K562 (cell line): ENCODE results near the gene PTGR3. TPM values are rescaled to one million over a fixed set of nuclear protein-coding genes. Genes with fewer than 3 reads are reported as not detected.

Source experiments
- ATAC-seq: fragments of 200-7000 bp; cut with Tn5 transposase; 3 replicates; pipeline ENCODE4 v1.9.1; 2020; ENCODE audit warnings: moderate library complexity
- BruUV-seq: library from RNA; stranded (reverse); fragments of 400-500 nt; replicated peaks from 2 replicates; lab custom pipeline; 2021; lab: Mats Ljungman, UMichigan
- CTCF ChIA-PET: fragments of 300-600 bp; formaldehyde crosslinking; extraction: SDS; loops from one replicate; lab custom pipeline; 2021; ENCODE audit warnings: low intra/inter-chr PET ratio; lab: Yijun Ruan, JAX
- POLR2A ChIA-PET: fragments of 300-600, 350-650 bp; sonication (Branson Sonifier 250); formaldehyde crosslinking; extraction: SDS; loops from one replicate; lab custom pipeline; 2021; ENCODE audit warnings: antibody characterized with exemption, inconsistent platforms; lab: Yijun Ruan, JAX
- DNase-seq, 4 experiments: peaks; one replicate each; pipeline versions ENCODE4 v3.0.0 to v3.0.0-alpha.2; 2011 to 2018; ENCODE audit warnings: low spot score in 3 of 4, mixed read lengths in 3 of 4; ENCODE audit errors: extremely low read depth in 1 of 4
- FAIRE-seq: peaks from 2 replicates; lab custom pipeline; 2011; peaks lifted over from hg19 to GRCh38; lab: Jason Lieb, UNC
- H2AFZ ChIP-seq: 2 replicates; pipeline ENCODE4 v1.6.0; 2011; ENCODE audit warnings: low read depth, low read length, control low read depth, inconsistent platforms
- H3K27ac ChIP-seq: fragments of 200-600 bp; 3 replicates; pipeline ENCODE4 v1.8.0; 2011; ENCODE audit warnings: low read depth, mild to moderate bottlenecking, control low read depth, inconsistent platforms, low read length, moderate library complexity, mixed read lengths; ENCODE audit errors: extremely low read depth
- H3K27me3 ChIP-seq, 2 experiments: fragments of 300-600 bp in 1 of 2; 2 replicates in 1 of 2; 3 replicates in 1 of 2; pipeline versions ENCODE4 v1.6.0 to v1.8.0; 2011; ENCODE audit warnings: inconsistent platforms in 2 of 2, low read length in 2 of 2, mild to moderate bottlenecking in 1 of 2, mixed read lengths in 1 of 2, moderate library complexity in 1 of 2; ENCODE audit not compliant: control insufficient read depth in 2 of 2, insufficient read depth in 2 of 2
- H3K36me3 ChIP-seq: fragments of 300-600 bp; 3 replicates; pipeline ENCODE4 v1.8.0; 2011; ENCODE audit warnings: mild to moderate bottlenecking, low read length, inconsistent platforms; ENCODE audit not compliant: control insufficient read depth, insufficient read depth
- H3K4me1 ChIP-seq, 2 experiments: fragments of 200-600 bp in 1 of 2; replicated peaks in 1 of 2; 2 replicates in 1 of 2; 3 replicates in 1 of 2; pipeline versions ENCODE4 v1.5.1 to v1.8.0; 2011; ENCODE audit warnings: inconsistent platforms in 2 of 2, low read length in 2 of 2, mild to moderate bottlenecking in 1 of 2, mixed read lengths in 1 of 2, moderate library complexity in 1 of 2; ENCODE audit not compliant: control insufficient read depth in 2 of 2, insufficient read depth in 2 of 2
- H3K4me2 ChIP-seq: 2 replicates; pipeline ENCODE4 v1.6.1; 2011; ENCODE audit warnings: low read length, control low read depth, inconsistent platforms, mixed read lengths; ENCODE audit not compliant: insufficient read depth
- H3K4me3 ChIP-seq: fragments of 200-600 bp; sonication (generic), shearing (Covaris generic); 2 replicates; pipeline ENCODE4 v1.5.1; 2016; ENCODE audit warnings: control low read depth, inconsistent platforms
- H3K79me2 ChIP-seq: fragments of 200-600 bp; 3 replicates; pipeline ENCODE4 v1.8.0; 2011; ENCODE audit warnings: low read length, inconsistent platforms; ENCODE audit not compliant: control insufficient read depth, insufficient read depth
- H3K9ac ChIP-seq, 2 experiments: 2 replicates each; pipeline versions ENCODE4 v1.6.0 to v1.6.1; 2011; ENCODE audit warnings: low read depth in 2 of 2, low read length in 2 of 2, control low read depth in 1 of 2, inconsistent platforms in 1 of 2, mild to moderate bottlenecking in 1 of 2, mixed read lengths in 1 of 2; ENCODE audit not compliant: insufficient read depth in 1 of 2
- H3K9me1 ChIP-seq: one replicate; pipeline ENCODE4 v1.6.0; 2011; ENCODE audit warnings: inconsistent platforms, mild to moderate bottlenecking, low read length, moderate library complexity; ENCODE audit not compliant: control insufficient read depth, insufficient read depth
- H3K9me3 ChIP-seq: replicated peaks from 2 replicates; pipeline ENCODE4 v1.5.1; 2011; ENCODE audit warnings: low read depth, low read length, inconsistent platforms; ENCODE audit not compliant: control insufficient read depth, insufficient read depth
- H4K20me1 ChIP-seq: replicated peaks from 2 replicates; pipeline ENCODE4 v1.6.1; 2011; ENCODE audit warnings: low read length, inconsistent platforms, mixed read lengths; ENCODE audit not compliant: control insufficient read depth, insufficient read depth
- PHF8 ChIP-seq: fragments of 200-600 bp; sonication (generic); IDR thresholded peaks from 2 replicates; pipeline ENCODE4 v1.6.1; 2012; ENCODE audit warnings: mixed run types, mild to moderate bottlenecking, inconsistent platforms, low read length, moderate library complexity, borderline replicate concordance
- RB1 ChIP-seq: fragments of 450-650 bp; IDR thresholded peaks from 2 replicates; pipeline ENCODE4 v1.6.1; 2017; ENCODE audit warnings: low read depth, mild to moderate bottlenecking
- WGBS: fragments of 100-300 bp; shearing (Covaris generic); methylation state at CpG from one replicate; pipeline ENCODE4 v1.1.6; 2016; ENCODE audit warnings: low coverage, mixed read lengths; ENCODE audit not compliant: insufficient coverage; ENCODE audit errors: missing lambda C conversion rate; 5-methylcytosine and 5-hydroxymethylcytosine counted together
- in situ Hi-C: fragments of 300-500 bp; cut with MboI; formaldehyde crosslinking; loops from 4 replicates; pipeline ENCODE4 v1.15.0; 2018; ENCODE audit warnings: inconsistent platforms, mixed read lengths
- intact Hi-C: fragments of 100-400 bp; cut with micrococcal nuclease; formaldehyde crosslinking; loops from 2 replicates; pipeline ENCODE4 v1.14.2; 2022
- polyA plus RNA-seq, 8 experiments: library from polyadenylated mRNA; depleted of rRNA in 4 of 8; stranded (reverse) in 5 of 8; unstranded in 3 of 8; fragments of >200 nt; fragmentation: Nextera tagmentation in 2 of 8; fragmentation: Illumina TruSeq in 1 of 8; extraction: Ambion mirVana in 2 of 8; extraction: Trizol in 1 of 8; gene quantifications; 2 replicates each; pipeline versions ENCODE4 v1.2.1 to v1.2.3, GENCODE V29; 2011 to 2014; ENCODE audit warnings: inconsistent platforms in 1 of 8, missing spikeins in 1 of 8
- total RNA-seq, 7 experiments: library from RNA; depleted of rRNA in 6 of 7; stranded (reverse); fragments of >200 nt in 6 of 7; fragmentation: Illumina TruSeq in 2 of 7; extraction: Trizol in 2 of 7; gene quantifications; 2 replicates each; pipeline versions ENCODE4 v1.2.1 to v1.2.3, GENCODE V29; 2011 to 2021; ENCODE audit warnings: low replicate concordance in 1 of 7
- TF ChIP-seq, protein P1 (sequence below): sonication (generic); formaldehyde crosslinking; IDR thresholded peaks from 2 replicates; pipeline ENCODE4 v1.9.0; 2022; ENCODE audit warnings: mild to moderate bottlenecking, missing genetic modification reagents

Gene PTGR3
- total and polyA plus RNA-seq, 9 of the 15 experiments (the other 6 are each of a cell fraction or from before 2014, with no cell fraction given) = 4.1 to 32.3 (median 15.3) TPM

DNA sequence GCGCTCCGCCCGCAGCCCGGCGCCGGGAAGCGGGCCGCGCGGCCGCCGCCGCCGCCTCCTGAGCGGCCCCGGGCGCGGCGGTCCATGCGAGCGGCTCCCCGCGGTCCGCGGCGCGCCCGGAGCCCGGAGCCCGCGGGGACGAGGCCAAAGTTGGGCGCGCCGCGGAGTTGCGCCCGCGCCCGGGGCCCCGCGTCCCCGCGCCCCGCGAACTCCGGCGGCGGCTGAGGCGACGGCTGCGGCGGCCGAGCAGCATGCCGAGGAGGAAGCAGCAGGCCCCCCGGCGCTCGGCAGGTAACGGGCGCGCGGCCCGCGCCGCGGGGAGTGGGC, 2.6 kb upstream of the PTGR3 start:
- peak overlapping the region; percentile 18 to 91; a peak in 3 of 4 replicates for H3K9ac ChIP-seq
- H3K27ac ChIP-seq = peak overlapping the region; percentile 56; the same call in 1 of the 3 replicates
- H4K20me1 ChIP-seq = no peaks in the 10 kb centered on the region; the same call in 1 of the 2 replicates
- peaks cover 3% of the 10 kb centered on the region for H3K9me1 ChIP-seq
- intact Hi-C loops = no loop called here
- H3K79me2 ChIP-seq = peaks cover 32% of the 10 kb centered on the region
- ATAC-seq (no peak), DNase-seq (peak in 2 of 4 experiments; percentile 9 to 19), FAIRE-seq (no peak)
- no peaks in the 10 kb centered on the region for H3K36me3 ChIP-seq
- no peaks in the 10 kb centered on the region for H3K27me3 ChIP-seq
- H3K4me2 ChIP-seq = peak overlapping the region; percentile 63; the same call in 1 of the 2 replicates
- POLR2A ChIA-PET = no interaction called here
- no peaks in the 10 kb centered on the region for H3K9me3 ChIP-seq
- CTCF ChIA-PET = no interaction called here
- TF ChIP-seq, protein P1, sequence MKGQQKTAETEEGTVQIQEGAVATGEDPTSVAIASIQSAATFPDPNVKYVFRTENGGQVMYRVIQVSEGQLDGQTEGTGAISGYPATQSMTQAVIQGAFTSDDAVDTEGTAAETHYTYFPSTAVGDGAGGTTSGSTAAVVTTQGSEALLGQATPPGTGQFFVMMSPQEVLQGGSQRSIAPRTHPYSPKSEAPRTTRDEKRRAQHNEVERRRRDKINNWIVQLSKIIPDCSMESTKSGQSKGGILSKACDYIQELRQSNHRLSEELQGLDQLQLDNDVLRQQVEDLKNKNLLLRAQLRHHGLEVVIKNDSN (CRISPR knock-in tag) = no peak
- TF ChIP-seq PHF8 (0 out of 2 replicates have a peak, but pooled peaks have one; percentile 31), RB1 (0 out of 2 replicates have a peak, but pooled peaks have one; percentile 14)
- BruUV-seq = no TSS peak
- in situ Hi-C loops = no loop called here
- H3K4me1 ChIP-seq = peaks cover 7 to 28% of the 10 kb centered on the region in 2 experiments; a peak in 4 of 5 replicates
- H2AFZ ChIP-seq = peak overlapping the region; percentile 44; the same call in 1 of the 2 replicates
- peak overlapping the region; percentile 51 for H3K4me3 ChIP-seq
- no CpG with 5 or more reads among the region's 66 CpGs for WGBS
